Stimulated activated naive CD4-positive, alpha-beta T cell treated with Interleukin-2 at 50 U/mL for 16 hours (primary cell): ENCODE measurements around the gene OXCT2.
"Not testable (repeated sequence)": the region's sequence is repeated elsewhere in the genome, so short reads cannot be mapped to it uniquely, and the experiment has no call there.

Source experiments
- DNase-seq: peaks from one replicate; lab custom pipeline; 2025; lab: John Stamatoyannopoulos, UW

The OXCT2 gene

GRCh38 chr1:39787468-39787867, 16.3 kb upstream of the OXCT2 start:
- DNase-seq, result no peak

DNA sequence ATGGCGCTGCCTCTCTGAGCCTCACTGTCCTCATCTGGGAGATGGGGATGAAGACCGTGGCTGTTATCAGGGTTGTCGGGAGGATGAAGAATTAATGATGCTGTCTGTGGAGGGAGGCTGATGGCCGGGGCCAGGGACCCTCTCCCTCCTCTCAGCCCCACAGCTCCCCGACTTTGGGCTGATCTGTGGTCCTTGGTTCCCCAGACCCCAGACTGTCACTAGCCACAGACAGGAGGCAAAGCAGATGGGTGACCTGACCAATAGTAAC, 15.9 kb upstream of the OXCT2 start:
- not testable (repeated sequence) for DNase-seq

- DNase-seq, result not testable (repeated sequence)
Measured at GRCh38 chr1:39786303-39787107, 15.4 kb upstream of the OXCT2 start.

- DNase-seq, result not testable (repeated sequence)
Measured at GRCh38 chr1:39782685-39783084, 11.5 kb upstream of the OXCT2 start.

- no peak for DNase-seq
Measured at GRCh38 chr1:39782103-39782502, 11.0 kb upstream of the OXCT2 start.

DNA sequence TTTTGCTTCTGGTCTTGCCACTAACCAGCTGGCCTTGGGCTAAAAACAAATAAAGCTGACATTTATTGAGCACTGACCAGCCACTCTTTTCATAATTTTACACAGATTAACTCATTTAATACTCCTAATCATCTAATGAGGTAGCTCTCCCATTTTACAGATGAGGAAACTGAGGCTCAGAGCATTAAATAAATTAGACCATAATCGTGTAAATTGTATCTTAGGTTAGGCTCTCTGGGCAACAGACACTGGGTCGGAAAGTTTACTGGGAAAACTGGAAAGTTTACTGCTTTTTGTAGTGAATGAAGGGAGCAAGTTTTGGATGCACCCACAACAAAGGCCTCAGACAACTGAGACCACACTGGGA, 10.2 kb upstream of the OXCT2 start:
- DNase-seq, result no peak

DNA sequence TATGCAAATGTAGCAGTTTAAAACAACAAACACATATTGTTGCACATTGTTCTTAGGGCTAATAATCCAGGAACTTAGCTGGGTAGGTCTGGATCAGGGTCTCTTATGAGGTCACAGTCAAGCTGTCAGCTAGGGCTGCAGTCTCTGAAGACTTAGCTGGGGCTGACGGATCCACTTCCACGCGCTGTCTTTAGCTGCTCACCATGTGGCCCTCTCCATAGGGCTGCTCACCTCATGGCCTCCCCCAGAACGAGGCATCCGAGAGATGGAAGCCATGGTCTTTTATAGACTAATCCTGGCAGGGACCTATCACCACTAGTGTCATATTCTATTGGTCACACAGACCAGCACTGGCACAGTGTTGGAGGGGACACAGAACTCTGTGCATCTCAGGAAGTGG, 8.7 kb upstream of the OXCT2 start:
- no peak for DNase-seq

- no peak for DNase-seq
Measured at GRCh38 chr1:39779137-39779536, 8.0 kb upstream of the OXCT2 start.

DNA sequence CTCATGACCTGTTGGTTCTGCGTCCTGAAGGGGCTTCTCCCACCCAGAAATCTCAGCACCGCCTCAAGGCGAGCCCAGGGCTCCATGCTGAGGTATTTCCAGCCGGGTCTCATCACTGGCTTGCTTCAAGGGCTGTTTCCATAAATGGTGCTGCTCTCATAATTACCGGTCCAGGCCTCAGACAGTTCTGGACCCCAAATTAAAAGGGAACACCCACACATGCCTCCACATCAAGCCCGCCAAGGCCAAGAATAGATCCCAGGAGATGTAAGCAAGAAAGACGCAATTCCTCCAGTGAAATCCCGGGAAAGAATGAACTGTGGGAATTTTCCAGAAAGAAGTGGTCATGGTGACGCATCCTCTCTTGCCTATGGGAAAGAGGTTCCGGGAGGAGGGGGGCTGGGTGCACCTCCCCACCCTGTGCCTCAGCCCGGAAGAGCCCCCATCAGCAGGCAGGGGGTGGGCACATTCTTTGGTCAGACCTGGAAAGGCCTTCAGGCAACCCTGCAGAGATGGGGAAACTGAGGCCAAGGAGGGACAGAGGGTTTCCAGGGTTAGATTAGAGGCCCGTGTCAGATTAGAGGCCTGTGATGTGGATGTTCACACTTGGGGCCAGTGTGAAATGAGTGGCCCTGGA, 7.4 kb upstream of the OXCT2 start:
- DNase-seq, result not testable (repeated sequence)

- DNase-seq, result not testable (repeated sequence)
Measured at GRCh38 chr1:39777896-39778295, 6.7 kb upstream of the OXCT2 start.

- no peak for DNase-seq
Measured at GRCh38 chr1:39777306-39777705, 6.2 kb upstream of the OXCT2 start.

DNA sequence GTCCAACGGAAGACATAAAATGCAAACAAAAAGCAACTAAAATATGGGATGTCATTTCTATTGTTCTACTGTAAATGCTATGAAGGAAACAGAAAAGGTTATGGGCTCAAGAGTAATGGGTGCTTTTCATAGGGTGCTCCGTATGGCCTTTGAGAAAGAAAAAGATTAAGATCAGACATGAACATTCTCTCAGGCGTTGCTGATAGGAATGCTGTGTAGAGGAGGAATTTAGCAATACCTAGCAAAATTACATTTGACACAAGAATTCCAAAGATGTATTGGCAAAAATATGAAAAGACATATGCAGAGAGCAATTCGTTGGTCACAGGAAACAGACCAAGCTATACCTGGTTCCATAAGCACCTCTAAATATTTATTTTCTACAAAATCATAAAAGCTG, 5.7 kb upstream of the OXCT2 start:
- no peak for DNase-seq

GRCh38 chr1:39776400-39776713, 5.2 kb upstream of the OXCT2 start:
- DNase-seq, result no peak

DNA sequence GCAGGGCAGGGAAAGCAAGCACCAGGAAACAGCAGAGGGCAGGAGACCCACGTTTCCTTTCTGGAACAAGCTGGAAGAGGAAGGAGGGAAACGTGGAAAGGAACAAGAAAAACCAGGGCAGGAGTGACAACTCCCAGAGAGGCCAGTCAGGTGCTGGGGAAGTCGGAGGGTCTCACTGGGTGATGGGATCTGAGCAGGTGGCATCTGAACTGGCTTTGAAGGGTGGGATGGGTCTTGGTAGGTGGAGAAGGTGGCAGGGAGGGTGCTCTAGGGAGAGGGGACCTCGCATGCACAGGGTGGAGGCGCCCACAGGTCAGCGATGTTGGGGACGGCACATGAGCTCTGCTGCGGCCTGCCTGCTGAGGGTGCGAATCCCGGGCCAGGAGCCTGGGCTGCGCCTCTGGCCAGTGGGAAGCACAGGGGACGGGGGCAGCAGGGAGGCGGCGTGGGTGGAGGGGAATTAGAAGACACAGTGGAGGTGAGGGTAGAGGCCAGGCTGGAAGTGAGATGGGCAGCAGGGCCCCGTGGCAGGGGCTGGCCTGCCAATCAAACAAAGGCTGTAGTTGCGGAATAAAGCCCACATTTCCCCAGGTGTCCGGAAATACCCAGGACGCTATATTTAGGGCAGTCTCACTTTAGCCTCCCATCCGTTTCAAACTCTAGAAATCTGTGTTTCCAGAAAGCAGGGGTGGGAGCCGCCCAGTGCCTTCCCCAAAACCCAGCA, 4.7 kb upstream of the OXCT2 start:
- not testable (repeated sequence) for DNase-seq

GRCh38 chr1:39775141-39775540, 4.0 kb upstream of the OXCT2 start:
- not testable (repeated sequence) for DNase-seq

DNA sequence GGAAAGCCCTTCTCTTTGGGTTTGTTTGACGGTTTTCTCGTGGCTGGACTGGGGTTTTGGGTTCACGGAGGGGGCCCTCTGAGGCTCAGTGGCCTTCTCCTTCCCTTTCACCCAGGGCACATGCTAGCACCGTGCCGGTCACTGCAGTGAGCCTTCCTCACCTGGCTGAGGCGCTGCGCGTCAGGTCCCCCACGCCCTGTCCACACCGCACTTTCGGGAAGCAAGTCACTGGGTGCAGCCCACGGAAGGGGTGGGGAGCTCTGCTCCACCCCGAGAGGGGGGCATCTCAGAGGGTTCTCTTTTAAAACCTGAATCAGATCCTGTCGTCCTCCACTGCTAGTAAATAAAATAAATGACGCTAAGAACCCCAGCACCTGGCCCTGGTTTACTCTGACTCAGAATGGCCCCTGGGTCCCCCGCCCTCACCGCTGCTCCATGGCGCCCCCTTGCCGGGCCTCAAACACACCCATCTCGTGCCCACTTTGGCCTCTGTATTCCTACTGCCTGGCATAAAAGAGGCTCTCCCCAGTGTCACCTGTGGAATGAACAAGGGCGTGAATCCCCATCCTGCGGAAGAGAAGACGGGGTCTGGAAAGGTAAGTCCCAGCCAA, 2.3 kb upstream of the OXCT2 start:
- not testable (repeated sequence) for DNase-seq

- DNase-seq, result peak; percentile 7
Measured at GRCh38 chr1:39770100-39771021, 787 bp downstream of the OXCT2 start.

DNA sequence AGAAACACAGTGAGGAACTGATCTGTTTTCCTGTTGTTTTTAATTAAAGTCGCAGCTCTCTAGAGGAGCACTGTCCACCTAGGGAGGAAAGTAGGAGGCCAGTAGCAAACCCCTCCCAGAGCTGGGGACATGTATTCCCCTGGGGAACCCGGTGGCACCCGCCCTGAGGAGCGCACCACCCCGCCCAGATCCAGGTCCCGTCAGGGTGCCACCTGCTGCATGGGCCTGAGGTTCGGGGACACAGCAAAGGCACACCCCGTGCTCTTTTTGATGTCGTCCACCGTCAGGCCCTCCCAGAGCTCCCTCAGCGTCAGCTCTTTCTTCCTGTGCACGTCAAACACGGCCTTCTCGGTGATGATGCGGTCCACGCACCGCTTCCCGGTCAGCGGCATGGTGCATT, 1.6 kb downstream of the OXCT2 start:
- not testable (repeated sequence) for DNase-seq

DNA sequence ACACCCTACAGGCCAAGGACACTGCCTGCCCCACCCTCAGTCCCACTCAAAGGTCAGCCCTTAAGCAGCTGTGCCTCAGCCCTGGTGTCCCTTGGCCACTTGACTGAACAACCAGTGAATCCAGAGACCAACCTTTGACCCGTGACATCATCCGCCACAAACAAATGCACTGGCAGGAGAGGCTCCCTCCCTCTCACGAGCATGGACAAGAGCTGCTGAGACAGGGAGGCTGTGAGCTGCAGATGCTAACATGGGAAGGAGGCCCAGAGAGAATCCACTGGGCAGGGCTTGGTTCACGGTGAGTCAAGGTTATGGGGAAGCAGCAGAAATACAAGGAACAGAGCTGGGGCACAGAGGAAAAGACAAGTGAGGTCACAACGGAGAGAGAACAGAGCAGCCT, 4.7 kb downstream of the OXCT2 start:
- DNase-seq, result not testable (repeated sequence)

DNA sequence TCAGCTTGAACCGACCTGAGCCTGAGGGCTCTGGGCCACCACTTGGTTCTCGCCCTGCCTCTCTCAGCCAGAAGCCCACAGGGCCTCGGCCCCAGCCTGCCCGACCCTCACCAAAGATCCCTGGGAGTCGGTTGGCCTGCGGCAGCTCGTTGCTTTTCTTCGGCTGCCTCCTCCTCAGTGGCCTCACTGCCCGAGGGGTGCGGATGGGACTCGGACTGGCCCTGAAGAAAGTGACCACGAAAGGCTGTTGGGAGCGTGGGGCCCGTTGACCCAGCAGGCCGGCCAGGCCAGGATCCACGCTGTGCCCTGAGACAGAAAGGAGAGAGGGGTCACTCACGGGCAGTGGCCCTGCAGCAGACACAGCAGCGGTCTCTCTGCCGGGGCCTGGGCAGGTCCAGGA, 6.6 kb downstream of the OXCT2 start:
- DNase-seq, result not testable (repeated sequence)

GRCh38 chr1:39763619-39764374, 7.4 kb downstream of the OXCT2 start:
- not testable (repeated sequence) for DNase-seq
